ENCODE results near the gene OSBPL8. TPM values are rescaled to one million over a fixed set of nuclear protein-coding genes. Genes with fewer than 3 reads are reported as not detected.

Gene OSBPL8
- total and polyA plus RNA-seq, 9 of the 15 experiments (the other 6 are each of a cell fraction or from before 2014, with no cell fraction given) = 17.4 to 82.7 (median 42.8) TPM

DNA sequence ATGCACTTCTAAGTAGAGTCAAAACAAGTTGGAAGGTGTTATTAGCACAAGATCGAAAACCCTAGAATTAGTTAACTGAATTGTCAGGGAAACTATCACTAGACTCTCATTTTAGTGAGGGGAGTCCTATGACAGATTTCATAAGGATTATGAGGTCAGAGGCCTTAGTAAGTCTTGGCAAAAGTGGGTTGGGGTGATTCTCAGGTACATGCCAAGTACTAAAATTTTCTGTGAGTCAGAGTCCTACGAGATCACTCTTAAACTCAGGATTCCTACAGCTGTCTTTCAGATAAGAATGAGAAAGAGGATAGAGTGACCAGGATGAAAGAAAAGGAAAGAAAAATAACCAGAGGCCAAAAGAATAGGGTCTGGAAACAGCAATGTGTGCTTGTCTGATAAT lies 160.5 kb downstream of the OSBPL8 start (continued):
- TF ChIP-seq, protein P1, sequence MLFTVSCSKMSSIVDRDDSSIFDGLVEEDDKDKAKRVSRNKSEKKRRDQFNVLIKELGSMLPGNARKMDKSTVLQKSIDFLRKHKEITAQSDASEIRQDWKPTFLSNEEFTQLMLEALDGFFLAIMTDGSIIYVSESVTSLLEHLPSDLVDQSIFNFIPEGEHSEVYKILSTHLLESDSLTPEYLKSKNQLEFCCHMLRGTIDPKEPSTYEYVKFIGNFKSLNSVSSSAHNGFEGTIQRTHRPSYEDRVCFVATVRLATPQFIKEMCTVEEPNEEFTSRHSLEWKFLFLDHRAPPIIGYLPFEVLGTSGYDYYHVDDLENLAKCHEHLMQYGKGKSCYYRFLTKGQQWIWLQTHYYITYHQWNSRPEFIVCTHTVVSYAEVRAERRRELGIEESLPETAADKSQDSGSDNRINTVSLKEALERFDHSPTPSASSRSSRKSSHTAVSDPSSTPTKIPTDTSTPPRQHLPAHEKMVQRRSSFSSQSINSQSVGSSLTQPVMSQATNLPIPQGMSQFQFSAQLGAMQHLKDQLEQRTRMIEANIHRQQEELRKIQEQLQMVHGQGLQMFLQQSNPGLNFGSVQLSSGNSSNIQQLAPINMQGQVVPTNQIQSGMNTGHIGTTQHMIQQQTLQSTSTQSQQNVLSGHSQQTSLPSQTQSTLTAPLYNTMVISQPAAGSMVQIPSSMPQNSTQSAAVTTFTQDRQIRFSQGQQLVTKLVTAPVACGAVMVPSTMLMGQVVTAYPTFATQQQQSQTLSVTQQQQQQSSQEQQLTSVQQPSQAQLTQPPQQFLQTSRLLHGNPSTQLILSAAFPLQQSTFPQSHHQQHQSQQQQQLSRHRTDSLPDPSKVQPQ (CRISPR knock-in tag; IDR thresholded peaks at IDR 0.05; ENCODE audit: borderline replicate concordance) = no peak
- TF ChIP-seq, protein P2, sequence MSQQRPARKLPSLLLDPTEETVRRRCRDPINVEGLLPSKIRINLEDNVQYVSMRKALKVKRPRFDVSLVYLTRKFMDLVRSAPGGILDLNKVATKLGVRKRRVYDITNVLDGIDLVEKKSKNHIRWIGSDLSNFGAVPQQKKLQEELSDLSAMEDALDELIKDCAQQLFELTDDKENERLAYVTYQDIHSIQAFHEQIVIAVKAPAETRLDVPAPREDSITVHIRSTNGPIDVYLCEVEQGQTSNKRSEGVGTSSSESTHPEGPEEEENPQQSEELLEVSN (IDR thresholded peaks at IDR 0.05; ENCODE audit: borderline replicate concordance in 1 of 2, extremely low read depth in 1 of 2, insufficient read depth in 1 of 2, insufficient read length in 1 of 2, low read depth in 1 of 2, low read length in 1 of 2, poor library complexity in 1 of 2, severe bottlenecking in 1 of 2) = no peak
- TF ChIP-seq PYGO2 (tag; IDR thresholded peaks at IDR 0.05) (no peak), ZNF764 (CRISPR knock-in tag; IDR thresholded peaks at IDR 0.05; ENCODE audit: low read depth) (no peak), ZNF79 (CRISPR knock-in tag; IDR thresholded peaks at IDR 0.05; ENCODE audit: low read depth) (no peak), CBX3 (IDR thresholded peaks at IDR 0.05; ENCODE audit: borderline replicate concordance in 1 of 2, low read length in 2 of 2) (no peak)

DNA sequence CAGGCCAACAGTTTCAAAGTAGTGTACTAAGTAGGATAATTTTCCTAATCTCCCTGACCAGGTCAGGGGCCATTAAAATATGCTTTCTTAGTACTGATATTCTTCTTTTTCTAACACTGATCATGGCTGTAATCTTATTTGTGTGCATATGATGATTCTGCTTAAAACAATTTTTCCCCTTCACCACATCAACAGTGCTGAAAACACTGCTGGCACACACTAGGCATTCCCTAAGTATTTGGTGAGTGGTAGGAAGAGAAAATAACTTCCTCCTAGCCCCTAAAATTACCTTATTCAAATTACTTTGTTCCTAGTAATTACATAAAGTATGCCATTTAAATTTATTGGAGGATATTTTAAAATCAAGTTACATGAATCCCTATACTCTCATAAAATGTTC lies 161.5 kb downstream of the OSBPL8 start:
- Histone ChIP-seq H3K9me3 (replicated peaks; ENCODE audit: control insufficient read depth, insufficient read depth, low read depth, low read length) (no peaks in the 10 kb centered on the region), H3K4me3 (no peak overlapping the region), H3K27me3 (ENCODE audit: control insufficient read depth in 2 of 2, insufficient read depth in 2 of 2, low read length in 2 of 2) (no peaks in the 10 kb centered on the region), H3K9ac (ENCODE audit: insufficient read depth in 1 of 2, low read depth in 2 of 2, low read length in 2 of 2) (no peak overlapping the region), H3K79me2 (ENCODE audit: control insufficient read depth, insufficient read depth, low read length) (no peaks in the 10 kb centered on the region), H3K36me3 (ENCODE audit: control insufficient read depth, insufficient read depth, low read length) (peaks cover 18% of the 10 kb centered on the region; the same call in 2 of the 3 replicates), H2AFZ (ENCODE audit: low read depth, low read length) (no peak overlapping the region), H3K9me1 (ENCODE audit: control insufficient read depth, insufficient read depth, low read length) (no peaks in the 10 kb centered on the region), H3K4me1 (replicated peaks in 1 of 2; ENCODE audit: control insufficient read depth in 2 of 2, insufficient read depth in 2 of 2, low read length in 2 of 2) (peaks cover 0 to 7% of the 10 kb centered on the region in 2 experiments; a peak in 1 of 5 replicates), H4K20me1 (replicated peaks; ENCODE audit: control insufficient read depth, insufficient read depth, low read length) (no peaks in the 10 kb centered on the region), H3K27ac (ENCODE audit: extremely low read depth, low read depth, low read length) (no peak overlapping the region), H3K4me2 (ENCODE audit: insufficient read depth, low read length) (no peak overlapping the region)
- ATAC-seq = no peak
- no peak for FAIRE-seq
- ChIA-PET POLR2A (no interaction called here), CTCF (ENCODE audit: low intra/inter-chr PET ratio) (no interaction called here)
- intact Hi-C loops (cut with micrococcal nuclease) = no loop called here
- BruUV-seq (replicated peaks) = no TSS peak
- DNase-seq (ENCODE audit: extremely low read depth in 1 of 4, low spot score in 3 of 4) = no peak
- in situ Hi-C loops (cut with MboI) = no loop called here
- TF ChIP-seq, protein P3, sequence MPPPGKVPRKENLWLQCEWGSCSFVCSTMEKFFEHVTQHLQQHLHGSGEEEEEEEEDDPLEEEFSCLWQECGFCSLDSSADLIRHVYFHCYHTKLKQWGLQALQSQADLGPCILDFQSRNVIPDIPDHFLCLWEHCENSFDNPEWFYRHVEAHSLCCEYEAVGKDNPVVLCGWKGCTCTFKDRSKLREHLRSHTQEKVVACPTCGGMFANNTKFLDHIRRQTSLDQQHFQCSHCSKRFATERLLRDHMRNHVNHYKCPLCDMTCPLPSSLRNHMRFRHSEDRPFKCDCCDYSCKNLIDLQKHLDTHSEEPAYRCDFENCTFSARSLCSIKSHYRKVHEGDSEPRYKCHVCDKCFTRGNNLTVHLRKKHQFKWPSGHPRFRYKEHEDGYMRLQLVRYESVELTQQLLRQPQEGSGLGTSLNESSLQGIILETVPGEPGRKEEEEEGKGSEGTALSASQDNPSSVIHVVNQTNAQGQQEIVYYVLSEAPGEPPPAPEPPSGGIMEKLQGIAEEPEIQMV (tag; conservative IDR thresholded peaks at IDR 0.05; ENCODE audit: low read depth) = no peak
- TF ChIP-seq, protein P4, sequence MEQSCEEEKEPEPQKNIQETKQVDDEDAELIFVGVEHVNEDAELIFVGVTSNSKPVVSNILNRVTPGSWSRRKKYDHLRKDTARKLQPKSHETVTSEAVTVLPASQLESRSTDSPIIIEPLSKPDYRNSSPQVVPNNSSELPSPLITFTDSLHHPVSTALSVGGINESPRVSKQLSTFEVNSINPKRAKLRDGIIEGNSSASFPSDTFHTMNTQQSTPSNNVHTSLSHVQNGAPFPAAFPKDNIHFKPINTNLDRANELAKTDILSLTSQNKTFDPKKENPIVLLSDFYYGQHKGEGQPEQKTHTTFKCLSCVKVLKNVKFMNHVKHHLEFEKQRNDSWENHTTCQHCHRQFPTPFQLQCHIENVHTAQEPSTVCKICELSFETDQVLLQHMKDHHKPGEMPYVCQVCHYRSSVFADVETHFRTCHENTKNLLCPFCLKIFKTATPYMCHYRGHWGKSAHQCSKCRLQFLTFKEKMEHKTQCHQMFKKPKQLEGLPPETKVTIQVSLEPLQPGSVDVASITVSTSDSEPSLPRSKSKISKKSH (CRISPR knock-in tag; IDR thresholded peaks at IDR 0.05) = no peak
- TF ChIP-seq ILF3 (IDR thresholded peaks at IDR 0.05; ENCODE audit: borderline replicate concordance) (no peak), MAFF (IDR thresholded peaks at IDR 0.05; ENCODE audit: low read length) (no peak)
- TF ChIP-seq, protein P5, sequence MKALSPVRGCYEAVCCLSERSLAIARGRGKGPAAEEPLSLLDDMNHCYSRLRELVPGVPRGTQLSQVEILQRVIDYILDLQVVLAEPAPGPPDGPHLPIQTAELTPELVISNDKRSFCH (CRISPR knock-in tag; IDR thresholded peaks at IDR 0.05) = no peak
- TF ChIP-seq, protein P5 (tag; IDR thresholded peaks at IDR 0.05) = no peak
